DMS79 treated with DMSO at 0.1 percent for 48 hours (cell line): Measurements from ENCODE around the gene TPRG1L.
"Not testable (repeated sequence)": the region's sequence is repeated elsewhere in the genome, so short reads cannot be mapped to it uniquely, and the experiment has no call there.

Experiments
- DNase-seq: peaks from one replicate; lab custom pipeline; 2025; lab: John Stamatoyannopoulos, UW

TPRG1L gene

GRCh38 chr1:3624200-3625136, at the start of gene TPRG1L:
Gene TPRG1L (plus strand): TSS chr1:3625015. CDS start chr1:3625073, 58 bp downstream.
- DNase-seq: peak; percentile 97

DNA sequence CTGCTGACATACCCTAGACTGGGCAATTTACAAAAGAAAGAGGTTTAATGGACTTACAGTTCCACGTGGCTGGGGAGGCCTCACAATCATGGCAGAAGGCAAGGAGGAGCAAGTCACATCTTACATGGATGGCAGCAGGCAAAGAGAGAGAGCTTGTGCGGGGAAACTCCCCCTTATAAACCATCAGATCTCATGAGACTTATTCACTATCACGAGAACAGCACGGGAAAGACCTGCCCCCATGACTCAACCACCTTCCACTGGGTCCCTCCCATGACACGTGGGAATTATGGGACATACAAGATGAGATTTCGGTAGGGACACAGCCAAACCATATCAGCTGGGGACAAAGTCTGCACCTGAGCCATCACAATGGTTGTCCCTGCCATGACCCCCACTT, 49.3 kb upstream of the TPRG1L start:
- DNase-seq: not testable (repeated sequence)

DNA sequence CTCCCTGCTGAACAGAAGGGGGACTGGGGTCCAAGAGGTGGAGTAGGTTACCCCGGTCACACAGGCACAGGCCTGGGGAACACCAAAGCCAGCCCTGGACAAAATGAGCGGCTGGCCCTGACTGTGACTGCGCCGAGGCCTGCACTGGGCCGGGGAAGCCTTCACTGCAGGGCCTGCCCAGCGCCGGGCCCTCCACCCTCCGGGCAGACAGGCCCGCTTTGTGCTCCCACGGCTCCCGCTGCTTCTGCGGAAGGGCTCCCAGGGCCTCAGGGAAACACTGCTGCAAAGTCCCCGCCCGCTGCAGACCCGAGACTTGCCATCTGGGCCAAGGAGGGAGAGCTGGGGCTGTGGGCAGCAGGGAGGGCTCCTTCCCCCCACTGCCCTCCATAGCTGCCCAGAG, 48.8 kb upstream of the TPRG1L start:
- DNase-seq: no peak

- peak; percentile 96 for DNase-seq
Measured at GRCh38 chr1:3577300-3577699, 47.5 kb upstream of the TPRG1L start.

DNA sequence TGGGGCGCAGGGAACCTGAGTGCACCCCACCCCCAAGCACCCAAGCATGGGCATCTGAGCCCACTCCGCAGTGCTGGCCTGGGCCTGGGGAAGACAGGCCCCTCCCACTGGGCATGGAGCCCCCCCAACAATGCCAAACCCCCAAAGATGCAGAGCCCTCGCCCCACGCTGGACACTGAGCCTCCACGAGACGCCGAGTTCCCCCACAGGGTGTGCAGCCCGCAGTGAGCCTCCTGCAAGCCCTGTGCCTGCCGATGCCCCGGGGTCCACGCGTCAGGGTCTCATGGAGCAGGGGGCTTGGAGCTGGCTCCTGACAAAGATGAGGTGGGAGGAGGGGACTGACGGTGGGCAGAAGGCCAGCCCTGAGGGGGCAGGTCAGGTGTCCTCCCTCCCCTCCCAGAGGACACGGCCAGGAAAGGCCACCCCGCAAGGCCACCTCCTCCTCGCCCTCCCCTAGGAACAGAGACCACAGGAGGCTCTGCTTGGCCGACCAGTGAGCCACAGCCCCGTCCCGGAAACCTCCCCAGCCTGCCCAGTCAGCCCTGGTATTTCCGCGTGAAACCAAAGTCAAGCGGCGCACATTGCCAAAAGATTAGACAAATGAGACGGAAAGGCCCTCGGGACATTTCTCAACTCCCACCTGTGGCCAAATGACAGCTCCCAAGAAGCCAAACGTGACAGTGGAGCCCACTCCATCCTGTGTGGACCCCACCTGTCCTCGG, 46.9 kb upstream of the TPRG1L start:
- DNase-seq: peak; percentile 12

DNA sequence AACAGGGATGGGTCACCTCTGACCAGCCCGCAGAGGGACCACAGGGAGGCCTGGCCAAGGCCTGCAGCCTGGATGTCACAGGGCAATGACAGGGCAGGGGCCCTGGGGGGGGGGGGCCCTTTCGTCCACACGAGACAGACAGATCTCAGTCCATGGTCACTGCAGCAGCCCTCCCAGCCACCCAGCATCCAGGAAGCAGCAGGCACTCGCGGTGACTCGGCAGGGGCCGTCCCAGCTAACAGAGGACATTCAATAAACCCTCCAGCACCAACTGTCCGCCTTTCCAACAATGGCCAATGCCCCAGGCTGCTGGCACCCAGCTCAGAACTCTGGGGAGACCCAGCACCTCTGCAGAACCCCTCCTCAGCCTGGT, 46.4 kb upstream of the TPRG1L start:
- DNase-seq: no peak

DNA sequence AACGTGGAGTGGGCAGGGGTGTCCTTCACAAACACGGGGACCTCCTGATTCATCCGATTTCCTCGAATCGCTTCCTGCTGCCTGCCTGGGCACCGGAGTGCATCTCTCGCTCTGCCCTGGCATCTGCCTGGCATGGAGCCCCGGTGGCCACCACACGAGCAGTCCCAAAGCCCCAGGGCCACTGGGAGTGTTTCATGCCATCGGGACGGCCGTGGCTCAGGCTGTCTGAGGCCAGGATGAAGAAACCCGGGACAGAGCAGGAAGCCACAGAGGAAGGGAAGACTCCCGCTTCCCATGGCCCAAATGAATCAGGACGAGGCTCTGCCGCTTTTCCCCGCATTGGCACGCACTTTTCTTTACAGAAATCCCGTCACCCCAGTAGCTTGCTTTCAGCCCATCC, 45.9 kb upstream of the TPRG1L start:
- DNase-seq: no peak

- DNase-seq: no peak
Measured at GRCh38 chr1:3579626-3580025, 45.2 kb upstream of the TPRG1L start.

- no peak for DNase-seq
Measured at GRCh38 chr1:3580231-3580630, 44.6 kb upstream of the TPRG1L start.

GRCh38 chr1:3581296-3582036, 43.3 kb upstream of the TPRG1L start:
- no peak for DNase-seq

- DNase-seq: not testable (repeated sequence)
Measured at GRCh38 chr1:3583751-3584150, 41.1 kb upstream of the TPRG1L start.

GRCh38 chr1:3584915-3585314, 39.9 kb upstream of the TPRG1L start:
- DNase-seq: no peak

GRCh38 chr1:3585353-3585868, 39.4 kb upstream of the TPRG1L start:
- DNase-seq: not testable (repeated sequence)

DNA sequence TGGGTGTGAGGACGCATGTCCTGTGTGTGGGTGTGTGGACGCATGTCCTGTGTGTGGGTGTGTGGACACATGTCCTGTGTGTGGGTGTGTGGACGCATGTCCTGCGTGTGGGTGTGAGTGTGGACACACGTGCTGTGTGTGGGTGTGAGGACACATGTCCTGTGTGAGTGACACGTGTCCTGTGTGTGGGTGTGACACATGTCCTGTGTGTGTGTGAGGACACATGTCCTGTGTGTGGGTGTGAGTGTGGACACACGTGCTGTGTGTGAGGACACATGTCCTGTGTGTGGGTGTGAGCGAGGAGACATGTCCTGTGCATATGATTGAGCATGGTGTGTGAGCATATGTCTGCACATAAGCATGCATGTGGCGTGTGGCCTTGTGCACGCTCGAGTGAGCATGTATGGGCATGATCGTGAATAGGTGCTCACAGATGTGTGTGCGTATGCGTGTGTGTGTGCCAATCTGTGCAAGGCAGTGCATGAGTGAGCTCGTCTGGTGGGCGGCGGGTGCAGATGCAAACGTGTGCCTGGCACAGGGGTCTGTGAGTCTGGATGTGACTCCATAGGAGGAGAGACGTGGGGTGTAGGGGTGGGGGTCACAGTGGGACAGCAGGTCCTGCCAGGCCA, 38.8 kb upstream of the TPRG1L start:
- no peak for DNase-seq

DNA sequence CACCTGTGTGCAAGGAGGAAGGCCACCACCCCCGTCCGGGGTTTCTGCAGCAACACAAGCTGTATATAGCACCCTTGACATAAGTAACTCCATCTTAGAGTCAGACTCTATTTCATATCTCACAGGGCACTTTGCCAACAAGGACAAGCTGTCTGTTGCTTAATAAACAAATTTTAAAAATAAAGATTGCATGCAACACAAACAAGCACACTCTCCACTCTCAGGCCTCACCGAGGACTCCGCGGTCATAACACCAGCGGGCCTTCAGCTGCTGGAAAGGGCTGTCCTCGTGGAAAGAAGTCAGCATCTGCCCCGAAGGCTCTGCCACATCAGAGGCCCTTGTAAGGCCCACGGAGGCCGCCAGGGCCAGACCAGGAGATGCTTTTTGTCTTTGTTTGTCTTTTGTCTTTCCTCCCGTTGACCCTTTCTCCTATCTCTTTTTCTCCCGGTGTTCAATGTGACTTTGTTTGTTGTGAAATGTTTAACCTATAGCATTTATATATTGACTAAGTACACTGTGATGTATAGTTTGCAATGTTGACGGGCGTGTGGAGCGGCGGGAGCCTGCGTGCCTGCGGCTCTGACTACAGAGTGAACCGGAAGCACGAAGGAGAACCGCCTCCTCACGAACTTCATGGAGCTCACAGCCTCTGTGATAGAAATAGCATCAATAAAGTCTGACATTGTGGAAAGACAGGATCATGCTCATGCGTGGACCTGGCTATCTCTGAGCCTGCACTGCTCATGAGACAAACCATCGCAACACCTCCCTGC, 37.6 kb upstream of the TPRG1L start:
- DNase-seq: no peak

DNA sequence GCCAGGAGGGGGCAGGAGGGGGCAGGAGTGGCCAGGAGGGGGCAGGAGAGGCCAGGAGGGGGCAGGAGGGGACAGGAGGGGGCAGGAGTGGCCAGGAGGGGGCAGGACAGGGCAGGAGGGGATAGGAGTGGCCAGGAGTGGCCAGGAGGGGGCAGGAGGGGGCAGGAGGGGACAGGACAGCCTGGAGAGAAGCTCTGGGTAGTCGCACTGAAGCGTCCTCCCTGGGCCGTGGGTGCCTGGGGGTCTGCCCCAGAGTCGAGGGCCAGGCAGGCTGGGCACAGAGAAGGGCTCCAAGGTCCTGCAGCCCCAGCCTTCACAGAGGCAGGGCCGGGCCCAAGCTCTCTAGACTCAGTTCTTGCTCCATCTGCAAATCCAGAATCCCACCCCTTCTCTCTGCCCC, 36.4 kb upstream of the TPRG1L start:
- no peak for DNase-seq

GRCh38 chr1:3590139-3590763, 34.6 kb upstream of the TPRG1L start:
- DNase-seq: peak; percentile 51

DNA sequence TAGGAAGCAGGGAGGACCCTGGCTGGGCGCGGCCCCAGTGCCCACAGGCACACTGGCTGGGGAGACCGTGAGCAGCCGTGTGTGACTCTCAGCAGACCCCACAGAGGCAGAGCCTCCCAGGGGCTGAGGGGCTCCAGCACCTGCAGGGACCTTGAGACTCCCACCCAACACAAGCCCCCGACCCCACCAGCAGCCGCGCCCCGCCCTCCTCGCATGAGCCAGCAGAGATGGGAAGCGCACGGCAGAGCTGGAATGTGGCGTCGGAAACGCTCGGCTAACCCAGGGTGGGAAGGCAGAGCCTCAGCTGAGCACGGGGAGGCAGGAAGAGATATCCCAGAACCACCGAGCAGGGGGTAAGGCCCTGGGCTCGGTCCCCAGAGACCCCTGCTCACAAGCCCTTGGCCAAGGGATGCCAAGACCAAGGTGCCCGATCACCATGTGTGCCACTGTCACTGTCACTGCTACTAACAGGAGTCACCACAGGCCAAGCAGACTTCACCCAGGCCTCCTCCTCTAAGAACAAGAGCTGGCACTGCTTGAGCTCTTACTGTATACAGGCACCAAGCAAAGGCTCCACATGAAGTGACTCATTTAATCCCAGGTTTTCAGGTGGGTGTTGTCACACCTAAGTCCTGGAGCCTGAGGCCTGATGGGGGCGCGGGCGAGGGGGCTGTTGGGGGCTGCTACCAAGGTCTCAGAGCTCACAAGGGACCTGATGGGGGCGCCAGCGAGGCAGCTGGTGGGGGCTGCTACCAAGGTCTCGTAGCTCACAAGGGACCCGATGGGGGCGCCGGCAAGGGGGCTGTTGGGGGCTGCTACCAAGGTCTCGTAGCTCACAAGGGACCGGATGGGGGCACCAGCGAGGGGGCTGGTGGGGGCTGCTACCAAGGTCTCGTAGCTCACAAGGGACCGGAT, 33.6 kb upstream of the TPRG1L start:
- DNase-seq: no peak

DNA sequence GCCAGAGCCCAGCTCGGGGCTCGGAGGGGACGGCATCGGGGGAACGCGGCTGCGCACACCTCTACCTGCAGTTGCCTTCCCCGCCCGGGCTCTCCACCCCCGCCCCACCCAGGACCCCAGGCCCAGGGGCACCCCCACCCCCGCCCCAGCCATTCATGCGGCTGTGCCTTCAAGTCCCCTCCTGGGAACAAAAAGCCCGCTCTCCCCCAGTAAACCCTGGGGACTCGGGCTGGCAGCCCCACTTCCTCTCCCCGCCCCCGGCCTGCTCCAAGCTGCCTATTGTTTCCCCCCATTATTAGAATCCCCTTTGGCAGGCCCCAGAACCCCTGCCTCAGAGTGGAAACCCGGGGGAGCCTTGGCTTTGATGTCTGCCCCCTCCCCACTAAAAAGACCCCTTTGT, 31.5 kb upstream of the TPRG1L start:
- DNase-seq: no peak
